HG03108 (cell line): ENCODE data around the gene PRLHR.

Experiments used
- ATAC-seq: cut with Tn5 transposase; IDR thresholded peaks from one replicate; pipeline ENCODE4 v1.9.1; 2021; ENCODE audit warnings: moderate library complexity; ENCODE audit not compliant: unreplicated experiment

PRLHR gene

DNA sequence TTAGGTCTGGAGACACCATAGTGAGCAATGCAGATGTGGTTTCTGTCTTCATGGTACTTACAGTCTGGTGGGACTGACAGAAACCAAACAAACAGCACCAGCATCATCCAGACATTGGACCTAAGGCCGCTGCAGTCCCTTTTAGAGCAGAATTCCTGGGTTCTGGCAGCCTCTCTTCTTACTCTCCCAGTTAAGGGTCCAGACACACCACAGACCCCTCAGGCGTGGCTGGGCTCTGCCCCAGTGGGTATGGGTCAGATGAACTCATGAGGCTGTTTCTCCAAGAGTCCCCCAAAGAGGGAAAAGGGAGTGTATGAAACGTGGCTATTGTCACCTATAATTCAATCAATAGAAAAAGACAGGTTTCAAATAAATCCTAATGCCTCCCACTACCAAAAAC, 31.3 kb downstream of the PRLHR start:
- no peak for ATAC-seq

DNA sequence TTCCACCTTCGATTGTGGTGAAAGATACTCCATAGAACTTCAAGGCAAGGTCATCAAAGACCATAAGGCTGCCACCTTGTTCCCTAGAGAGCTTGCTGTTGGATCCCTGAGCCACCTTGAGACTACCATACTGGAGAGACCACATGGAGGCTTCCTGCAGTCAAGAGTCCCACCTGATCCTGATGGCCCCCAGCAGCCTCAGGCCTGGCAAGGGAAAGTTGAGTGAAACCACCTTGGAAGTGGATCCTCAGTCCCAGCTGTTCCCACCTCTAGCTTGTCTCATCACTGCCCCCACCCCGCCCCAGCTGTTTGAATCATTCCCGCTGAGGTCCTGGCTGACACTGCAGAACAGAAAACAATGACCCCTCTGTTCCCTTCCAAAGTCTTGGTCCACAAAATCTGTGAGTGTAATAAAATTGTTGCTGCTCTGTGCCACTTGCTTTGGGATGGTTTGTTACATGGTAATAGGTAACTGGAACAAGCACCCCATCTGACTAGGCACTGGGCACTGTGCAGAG, 32.0 kb downstream of the PRLHR start:
- ATAC-seq, result no peak

GRCh38 chr10:118562851-118563250, 32.6 kb downstream of the PRLHR start:
- ATAC-seq, result no peak

DNA sequence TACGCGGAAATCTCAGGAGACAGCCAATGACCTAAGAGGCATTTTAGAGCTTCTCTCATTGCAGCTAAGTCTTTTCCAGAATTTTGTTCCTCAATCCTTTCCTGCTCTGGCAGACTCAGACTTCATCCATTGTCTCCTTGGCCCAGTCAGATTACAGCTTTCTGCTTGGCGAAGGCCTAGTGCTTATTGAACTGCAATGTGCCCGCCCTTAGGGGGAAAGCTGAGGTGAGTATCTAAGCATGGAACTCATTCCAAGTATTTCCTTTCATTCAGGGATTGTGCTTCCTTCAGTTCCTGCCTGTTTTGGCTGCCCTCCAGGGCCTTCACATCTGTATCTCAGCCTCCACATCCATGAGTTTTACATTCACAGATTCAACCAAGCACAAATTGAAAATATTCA, 37.5 kb downstream of the PRLHR start:
- no peak for ATAC-seq

DNA sequence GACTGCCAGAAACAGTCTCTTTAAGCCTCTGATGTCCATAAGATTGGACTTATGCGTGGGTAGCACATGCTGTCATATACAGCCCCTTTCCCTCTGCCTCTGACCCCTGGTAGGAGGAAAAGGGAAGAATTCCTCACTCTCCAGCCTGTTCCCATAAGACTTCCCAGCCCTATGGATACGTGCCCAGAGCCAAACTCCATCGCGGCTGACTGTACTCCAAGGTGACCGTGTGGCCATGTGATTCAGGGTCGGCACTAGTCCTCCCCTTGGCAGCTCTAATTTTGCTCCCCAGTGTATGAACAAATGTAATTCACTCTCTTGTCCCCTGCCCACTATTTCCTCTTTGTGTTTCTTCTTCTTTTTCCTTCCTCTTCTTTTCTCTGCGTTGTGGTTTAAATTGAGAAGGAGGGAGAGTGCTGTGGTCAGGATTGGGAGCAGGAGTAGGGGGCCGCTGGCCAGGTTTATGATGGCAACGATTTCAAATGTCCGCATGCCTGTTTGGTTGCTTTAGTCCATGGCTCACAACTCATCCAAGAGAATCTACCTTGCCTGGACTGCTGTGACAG, 43.8 kb downstream of the PRLHR start:
- ATAC-seq, result no peak

DNA sequence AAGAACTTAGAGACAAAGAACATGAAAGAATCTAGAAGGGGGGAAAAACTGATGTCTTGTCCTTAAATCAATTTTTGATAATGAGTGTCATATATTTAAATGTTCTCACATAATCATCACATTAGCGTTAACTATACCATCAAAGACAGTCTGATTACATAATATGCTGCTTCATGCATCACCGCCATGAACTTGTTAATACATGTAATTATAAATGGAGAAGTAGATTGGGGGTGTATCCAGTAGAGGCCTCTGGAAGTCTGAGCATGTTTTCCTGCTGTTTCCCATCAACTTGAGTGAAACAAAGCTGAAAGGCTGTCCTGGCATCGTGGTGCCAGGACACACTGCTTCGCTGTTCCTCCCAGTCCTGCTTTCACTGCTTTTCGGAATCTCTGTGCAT, 48.2 kb downstream of the PRLHR start:
- no peak for ATAC-seq

DNA sequence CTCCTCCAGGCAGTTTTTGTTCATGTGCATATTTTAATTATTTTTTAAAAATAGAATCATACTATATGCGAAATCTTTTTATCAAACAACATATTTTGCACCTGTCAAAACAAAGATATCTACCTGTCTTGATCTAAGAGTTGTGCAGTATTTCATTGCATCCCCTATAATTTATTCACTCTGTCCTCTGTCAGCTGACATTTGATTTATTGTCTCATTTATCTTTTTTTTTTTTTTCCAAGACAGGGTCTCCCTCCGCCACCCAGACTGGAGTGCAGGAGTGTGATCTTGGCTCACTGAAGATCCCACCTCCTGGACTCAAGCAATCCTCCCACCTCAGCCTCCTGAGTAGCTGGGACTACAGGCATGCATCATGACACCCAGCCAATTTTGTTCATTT, 49.0 kb downstream of the PRLHR start:
- ATAC-seq, result no peak

DNA sequence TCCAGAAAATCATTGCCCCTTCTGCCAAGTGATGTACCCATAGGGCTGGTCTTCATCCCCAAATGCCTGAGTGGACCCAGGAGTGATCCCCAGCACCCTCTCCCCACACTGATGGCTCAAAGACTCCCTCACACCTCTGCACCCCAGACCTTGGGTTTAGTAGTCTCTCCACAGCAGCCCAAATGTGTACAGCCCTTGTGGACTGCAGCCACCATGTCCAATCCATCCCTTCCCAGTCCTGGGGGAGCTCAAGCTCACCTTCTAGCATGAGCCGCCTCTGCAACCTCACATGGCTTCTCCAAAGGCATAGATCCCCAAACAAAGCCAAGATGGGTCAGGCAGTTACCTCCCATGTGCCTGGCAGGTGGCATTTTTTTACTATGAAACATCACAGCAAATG, 50.1 kb downstream of the PRLHR start:
- no peak for ATAC-seq

- no peak for ATAC-seq
Measured at GRCh38 chr10:118544401-118544948, 51.0 kb downstream of the PRLHR start.

DNA sequence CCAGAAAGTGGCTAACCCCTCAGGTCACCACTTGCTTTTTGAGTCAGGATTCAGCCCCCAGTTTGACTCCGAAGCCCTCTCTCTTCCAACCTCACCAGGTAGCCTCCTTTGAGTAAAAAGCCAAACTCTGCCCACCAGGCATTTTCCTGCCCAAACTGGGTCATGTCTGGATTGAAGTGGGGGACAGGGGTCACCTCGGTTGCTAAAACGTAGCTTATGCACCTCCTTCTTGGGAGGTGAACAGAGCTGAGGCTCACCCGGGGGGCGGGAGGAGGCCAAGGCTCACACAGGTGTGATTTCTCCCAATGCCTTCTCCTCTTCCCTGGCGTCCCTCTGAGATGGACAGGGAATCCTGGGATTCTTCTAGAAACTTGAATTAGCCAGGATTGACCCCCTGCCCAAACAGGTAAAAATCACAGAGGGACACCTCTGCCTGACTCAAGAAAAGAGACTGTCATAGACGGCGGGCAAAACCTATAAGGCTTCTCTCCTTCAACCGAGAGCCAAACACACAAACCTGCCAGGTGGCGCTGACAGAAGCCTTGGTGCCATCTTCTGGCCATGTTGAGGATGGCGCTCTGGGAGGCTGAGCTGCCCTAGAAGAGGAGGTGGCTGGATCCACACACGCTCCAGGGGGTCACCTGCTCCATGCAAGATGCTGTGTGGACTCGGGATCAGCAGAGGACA, 51.6 kb downstream of the PRLHR start:
- ATAC-seq, result no peak

DNA sequence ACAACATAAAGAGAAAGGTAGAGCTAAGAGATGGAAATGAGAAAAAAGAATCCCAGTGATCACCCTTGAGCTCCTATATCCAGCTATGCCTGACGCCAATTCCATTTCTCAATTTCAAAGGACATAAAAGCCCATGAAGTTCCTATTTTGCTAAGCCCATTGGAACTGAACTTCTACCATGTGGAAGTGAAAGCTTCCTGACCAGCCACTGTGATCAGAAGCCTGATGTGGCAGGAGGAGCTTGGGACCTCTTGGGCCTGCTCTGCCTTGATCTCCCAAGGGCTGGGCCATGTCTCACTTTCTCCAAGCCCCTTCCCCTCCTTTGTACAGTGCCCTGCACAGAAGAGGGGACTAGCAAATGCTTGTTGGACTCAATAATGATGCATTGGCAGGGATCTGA, 52.7 kb downstream of the PRLHR start:
- no peak for ATAC-seq

- ATAC-seq, result no peak
Measured at GRCh38 chr10:118542205-118542604, 53.2 kb downstream of the PRLHR start.

GRCh38 chr10:118541718-118542117, 53.7 kb downstream of the PRLHR start:
- no peak for ATAC-seq
